NB4 (cell line): ENCODE results near the gene SLC1A4.
"Not testable (repeated sequence)": the region's sequence is repeated elsewhere in the genome, so short reads cannot be mapped to it uniquely, and the experiment has no call there.

Experiments
- DNase-seq: peaks from one replicate; pipeline ENCODE4 v3.0.0; 2010; ENCODE audit warnings: low read depth
- H3K4me3 ChIP-seq: one replicate; pipeline ENCODE4 v1.5.1; 2011; ENCODE audit warnings: mild to moderate bottlenecking, low read depth, low read length, moderate library complexity
- MYC ChIP-seq: IDR thresholded peaks from 2 replicates; pipeline ENCODE4 v1.6.1; 2011; ENCODE audit warnings: low read depth, low read length
- POLR2A ChIP-seq: IDR thresholded peaks from 2 replicates; pipeline ENCODE4 v1.6.1; 2011; ENCODE audit warnings: mild to moderate bottlenecking; ENCODE audit not compliant: insufficient read length; ENCODE audit errors: extremely low read depth
- TF ChIP-seq, protein P1 (sequence below): IDR thresholded peaks from 2 replicates; pipeline ENCODE4 v1.6.1; 2011; ENCODE audit warnings: low read depth, low read length
- TF ChIP-seq, protein P2 (sequence below): IDR thresholded peaks from one replicate; pipeline ENCODE4 v1.5.1; 2012; ENCODE audit warnings: low read depth, low read length

Gene SLC1A4

GRCh38 chr2:64952511-64953482 lies 36.4 kb upstream of the SLC1A4 start:
- DNase-seq = no peak
- TF ChIP-seq MYC (no peak), POLR2A (no peak)
- TF ChIP-seq, protein P1, sequence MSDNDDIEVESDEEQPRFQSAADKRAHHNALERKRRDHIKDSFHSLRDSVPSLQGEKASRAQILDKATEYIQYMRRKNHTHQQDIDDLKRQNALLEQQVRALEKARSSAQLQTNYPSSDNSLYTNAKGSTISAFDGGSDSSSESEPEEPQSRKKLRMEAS = no peak
- TF ChIP-seq, protein P2, sequence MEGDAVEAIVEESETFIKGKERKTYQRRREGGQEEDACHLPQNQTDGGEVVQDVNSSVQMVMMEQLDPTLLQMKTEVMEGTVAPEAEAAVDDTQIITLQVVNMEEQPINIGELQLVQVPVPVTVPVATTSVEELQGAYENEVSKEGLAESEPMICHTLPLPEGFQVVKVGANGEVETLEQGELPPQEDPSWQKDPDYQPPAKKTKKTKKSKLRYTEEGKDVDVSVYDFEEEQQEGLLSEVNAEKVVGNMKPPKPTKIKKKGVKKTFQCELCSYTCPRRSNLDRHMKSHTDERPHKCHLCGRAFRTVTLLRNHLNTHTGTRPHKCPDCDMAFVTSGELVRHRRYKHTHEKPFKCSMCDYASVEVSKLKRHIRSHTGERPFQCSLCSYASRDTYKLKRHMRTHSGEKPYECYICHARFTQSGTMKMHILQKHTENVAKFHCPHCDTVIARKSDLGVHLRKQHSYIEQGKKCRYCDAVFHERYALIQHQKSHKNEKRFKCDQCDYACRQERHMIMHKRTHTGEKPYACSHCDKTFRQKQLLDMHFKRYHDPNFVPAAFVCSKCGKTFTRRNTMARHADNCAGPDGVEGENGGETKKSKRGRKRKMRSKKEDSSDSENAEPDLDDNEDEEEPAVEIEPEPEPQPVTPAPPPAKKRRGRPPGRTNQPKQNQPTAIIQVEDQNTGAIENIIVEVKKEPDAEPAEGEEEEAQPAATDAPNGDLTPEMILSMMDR = no peak
- H3K4me3 ChIP-seq = no peak overlapping the region

DNA sequence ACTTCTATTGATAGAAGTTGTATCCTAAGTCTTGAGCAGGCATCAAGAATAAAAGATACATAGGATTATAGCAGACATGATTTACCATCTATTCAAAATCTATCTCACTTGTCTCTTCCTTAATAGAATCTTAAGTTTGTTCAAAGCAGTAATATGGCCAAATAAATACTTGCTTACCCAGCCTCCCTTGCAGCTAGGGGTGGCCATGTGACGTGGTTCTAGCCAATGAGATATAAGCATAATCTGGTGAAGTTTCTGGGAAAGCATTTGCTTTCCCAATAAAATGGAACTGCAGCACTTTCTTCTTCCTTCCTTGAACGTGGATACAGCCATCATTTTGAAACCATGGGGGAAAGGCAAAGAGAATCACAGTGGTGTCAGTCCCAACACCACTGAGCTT lies 33.7 kb upstream of the SLC1A4 start:
- TF ChIP-seq, protein P1 = no peak
- TF ChIP-seq, protein P2 = no peak
- TF ChIP-seq MYC (no peak), POLR2A (no peak)
- no peak overlapping the region for H3K4me3 ChIP-seq
- no peak for DNase-seq

DNA sequence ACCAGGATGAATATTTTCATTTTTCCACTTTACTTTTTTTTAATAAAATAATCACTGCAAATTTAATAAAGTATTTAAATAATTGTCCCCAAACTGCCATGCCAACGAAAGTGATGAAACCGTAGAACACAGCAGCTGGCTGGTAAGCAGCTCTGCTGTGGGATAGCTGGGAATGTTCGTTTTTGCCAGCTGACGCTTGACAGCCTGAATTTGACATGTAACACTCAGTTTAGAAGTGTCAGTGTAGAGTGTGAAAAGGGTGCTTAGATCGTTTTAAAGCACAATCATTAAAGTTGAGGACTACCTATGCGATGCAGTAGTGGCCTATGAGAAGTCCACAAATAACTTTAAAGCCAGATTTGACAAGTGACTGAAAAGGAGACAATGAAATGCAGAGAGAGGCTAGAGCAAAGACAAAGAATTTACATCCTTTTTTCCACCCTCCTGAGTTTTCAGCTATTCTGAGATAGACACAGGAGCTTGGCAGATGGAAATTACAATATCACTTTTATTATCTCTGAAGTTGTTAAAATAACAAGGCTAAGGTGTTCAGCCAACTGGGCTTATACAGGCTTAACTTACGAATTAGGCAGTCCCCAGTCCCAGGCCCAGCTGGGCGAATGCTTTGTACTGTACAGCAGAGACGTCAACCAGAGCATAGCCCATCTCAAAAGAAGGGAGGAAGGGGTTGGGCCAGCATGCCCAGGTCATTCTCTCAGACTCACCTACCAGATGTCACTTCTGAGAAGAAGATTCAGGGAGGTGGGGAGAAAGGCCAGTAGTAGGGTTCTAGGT lies 31.9 kb upstream of the SLC1A4 start:
- no peak for DNase-seq
- H3K4me3 ChIP-seq = no peak overlapping the region
- TF ChIP-seq, protein P1 = no peak
- TF ChIP-seq POLR2A = no peak
- TF ChIP-seq, protein P2 = no peak
- TF ChIP-seq MYC = no peak

DNA sequence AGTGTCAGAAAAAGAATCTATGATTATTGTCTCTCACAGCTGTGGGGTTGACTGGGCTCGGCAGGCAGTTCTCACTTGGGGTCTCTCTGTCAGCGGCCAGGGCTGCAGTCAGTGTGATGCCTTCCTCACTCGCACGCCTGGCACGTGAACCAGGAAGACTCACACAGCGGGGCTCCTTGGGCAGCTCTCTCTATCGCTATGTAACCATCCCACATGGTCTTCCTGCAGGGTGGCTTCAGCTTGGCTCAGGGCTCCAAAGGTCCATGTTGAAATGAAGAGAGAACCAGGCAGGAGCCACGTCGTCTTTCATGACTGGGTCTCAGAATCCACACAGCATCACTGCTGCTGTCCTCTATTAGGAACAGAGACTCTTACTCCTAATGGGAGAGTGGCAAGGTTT lies 30.6 kb upstream of the SLC1A4 start:
- no peak overlapping the region for H3K4me3 ChIP-seq
- no peak for DNase-seq
- TF ChIP-seq POLR2A (no peak), MYC (no peak)
- TF ChIP-seq, protein P2 = no peak
- TF ChIP-seq, protein P1 = no peak

- H3K4me3 ChIP-seq = no peak overlapping the region
- TF ChIP-seq, protein P1 = no peak
- TF ChIP-seq, protein P2 = no peak
- TF ChIP-seq MYC (no peak), POLR2A (no peak)
These were observed 28.4 kb upstream of the SLC1A4 start for GRCh38 chr2:64960819-64961218.

DNA sequence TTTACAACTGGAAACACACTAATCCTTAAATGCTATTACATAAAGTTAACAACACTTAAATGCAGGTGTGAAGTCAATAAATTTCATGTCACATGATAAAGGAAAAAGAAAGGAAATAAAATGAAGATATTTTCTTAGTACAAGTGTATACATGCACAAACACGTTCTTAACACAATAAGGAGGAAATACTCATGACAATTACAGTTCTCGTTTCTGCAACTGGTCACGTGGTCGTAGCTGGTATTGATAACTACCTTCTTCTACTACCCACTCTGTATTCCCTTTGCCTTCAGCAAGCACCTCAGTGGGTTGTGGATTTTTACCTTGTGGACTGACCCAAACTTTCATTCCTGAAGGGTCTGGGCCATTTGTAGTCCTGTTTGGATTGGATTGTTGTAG lies 26.1 kb upstream of the SLC1A4 start:
- not testable (repeated sequence) for H3K4me3 ChIP-seq, DNase-seq

More at GRCh38 chr2:64960819-64961218, 28.4 kb upstream of the SLC1A4 start:
- no peak for DNase-seq
